ENCODE results near the gene INPP5A. TPM values are rescaled to one million over a fixed set of nuclear protein-coding genes. Genes with fewer than 3 reads are reported as not detected.

INPP5A gene
- total RNA-seq, 3 donors from 2014 or later: 5.8 to 8.8 (median 6.9) TPM

- Mint-ChIP-seq H3K27me3 (ENCODE audit: low read depth) (no peaks in the 10 kb centered on the region), H3K4me3 (no peak overlapping the region), H3K4me1 (ENCODE audit: low read depth) (peaks cover 28% of the 10 kb centered on the region), H3K9me3 (no peaks in the 10 kb centered on the region), H3K36me3 (ENCODE audit: insufficient read depth) (peaks cover 3% of the 10 kb centered on the region)
- no peak for ATAC-seq
- DNase-seq: no peak
Measured at GRCh38 chr10:132576671-132577349, 39.2 kb downstream of the INPP5A start.

- Mint-ChIP-seq H3K4me1 (ENCODE audit: low read depth) (peaks cover 29% of the 10 kb centered on the region), H3K9me3 (no peaks in the 10 kb centered on the region), H3K36me3 (ENCODE audit: insufficient read depth) (peaks cover 3% of the 10 kb centered on the region), H3K27me3 (ENCODE audit: low read depth) (no peaks in the 10 kb centered on the region), H3K4me3 (no peak overlapping the region)
- ATAC-seq (no peak), DNase-seq (no peak)
Measured at GRCh38 chr10:132577350-132578003, 39.9 kb downstream of the INPP5A start.

- Mint-ChIP-seq H3K36me3 (ENCODE audit: insufficient read depth) (peaks cover 7% of the 10 kb centered on the region), H3K9me3 (no peaks in the 10 kb centered on the region), H3K4me1 (ENCODE audit: low read depth) (peaks cover 37% of the 10 kb centered on the region), H3K27me3 (ENCODE audit: low read depth) (no peaks in the 10 kb centered on the region), H3K4me3 (no peak overlapping the region)
- ATAC-seq (no peak), DNase-seq (no peak)
Measured at GRCh38 chr10:132578287-132578951, 40.8 kb downstream of the INPP5A start.

- no peak overlapping the region for H3K4me3 Mint-ChIP-seq
Measured at GRCh38 chr10:132579027-132579859, 41.7 kb downstream of the INPP5A start.

GRCh38 chr10:132580143-132580542 lies 42.6 kb downstream of the INPP5A start:
- Mint-ChIP-seq H3K4me1 (ENCODE audit: low read depth) (peaks cover 37% of the 10 kb centered on the region), H3K9me3 (no peaks in the 10 kb centered on the region)
- no peak for ATAC-seq

More at GRCh38 chr10:132579027-132579859, 41.7 kb downstream of the INPP5A start:
- Mint-ChIP-seq H3K36me3 (ENCODE audit: insufficient read depth) (peaks cover 7% of the 10 kb centered on the region), H3K4me1 (ENCODE audit: low read depth) (peaks cover 41% of the 10 kb centered on the region), H3K27me3 (ENCODE audit: low read depth) (no peaks in the 10 kb centered on the region), H3K9me3 (no peaks in the 10 kb centered on the region)
- ATAC-seq: no peak
- DNase-seq: no peak

GRCh38 chr10:132580617-132581016 lies 43.0 kb downstream of the INPP5A start:
- H3K36me3 Mint-ChIP-seq (ENCODE audit: insufficient read depth): peaks cover 7% of the 10 kb centered on the region
- H3K4me1 Mint-ChIP-seq (ENCODE audit: low read depth): peaks cover 33% of the 10 kb centered on the region
- DNase-seq: no peak
- H3K27me3 Mint-ChIP-seq (ENCODE audit: low read depth): no peaks in the 10 kb centered on the region
- H3K4me3 Mint-ChIP-seq: no peak overlapping the region
- no peak for ATAC-seq
- H3K9me3 Mint-ChIP-seq: no peaks in the 10 kb centered on the region

More at GRCh38 chr10:132580143-132580542, 42.6 kb downstream of the INPP5A start:
- peaks cover 7% of the 10 kb centered on the region for H3K36me3 Mint-ChIP-seq (ENCODE audit: insufficient read depth)
- H3K27me3 Mint-ChIP-seq (ENCODE audit: low read depth): no peaks in the 10 kb centered on the region
- H3K4me3 Mint-ChIP-seq: no peak overlapping the region
- DNase-seq: no peak

GRCh38 chr10:132582137-132582536 lies 44.5 kb downstream of the INPP5A start:
- H3K4me1 Mint-ChIP-seq (ENCODE audit: low read depth): peaks cover 34% of the 10 kb centered on the region
- ATAC-seq: no peak
- H3K4me3 Mint-ChIP-seq: no peak overlapping the region
- no peak for DNase-seq
- peaks cover 10% of the 10 kb centered on the region for H3K36me3 Mint-ChIP-seq (ENCODE audit: insufficient read depth)
- no peaks in the 10 kb centered on the region for H3K9me3 Mint-ChIP-seq
- no peaks in the 10 kb centered on the region for H3K27me3 Mint-ChIP-seq (ENCODE audit: low read depth)

DNA sequence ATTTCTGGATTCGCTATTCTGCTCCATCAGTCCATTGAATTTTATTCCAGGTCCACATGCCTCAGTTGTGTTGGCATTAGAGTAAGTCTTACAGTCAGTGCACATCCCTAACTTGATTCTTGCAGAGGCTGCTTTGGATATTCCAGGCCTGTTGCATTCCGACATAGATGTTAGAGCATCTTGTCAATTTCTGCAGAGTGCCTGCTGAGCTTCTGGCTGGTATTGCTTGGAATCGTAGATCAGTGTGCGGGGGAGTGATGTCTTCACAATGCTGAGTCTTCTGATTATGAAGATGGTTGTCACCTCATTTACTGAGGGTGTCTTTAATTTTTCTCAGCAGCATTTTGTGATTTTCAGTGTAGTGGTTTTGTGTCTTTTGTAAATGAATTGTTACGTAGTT lies 45.2 kb downstream of the INPP5A start:
- no peak overlapping the region for H3K4me3 Mint-ChIP-seq
- DNase-seq: no peak
- H3K27me3 Mint-ChIP-seq (ENCODE audit: low read depth): no peaks in the 10 kb centered on the region
- H3K9me3 Mint-ChIP-seq: no peaks in the 10 kb centered on the region
- H3K4me1 Mint-ChIP-seq (ENCODE audit: low read depth): peaks cover 38% of the 10 kb centered on the region
- ATAC-seq: no peak
- H3K36me3 Mint-ChIP-seq (ENCODE audit: insufficient read depth): peaks cover 10% of the 10 kb centered on the region

GRCh38 chr10:132583456-132583855 lies 45.9 kb downstream of the INPP5A start:
- Mint-ChIP-seq H3K36me3 (ENCODE audit: insufficient read depth) (peaks cover 10% of the 10 kb centered on the region), H3K27me3 (ENCODE audit: low read depth) (no peaks in the 10 kb centered on the region), H3K9me3 (no peaks in the 10 kb centered on the region), H3K4me3 (no peak overlapping the region), H3K4me1 (ENCODE audit: low read depth) (peaks cover 40% of the 10 kb centered on the region)
- no peak for ATAC-seq
- no peak for DNase-seq

GRCh38 chr10:132584081-132584480 lies 46.5 kb downstream of the INPP5A start:
- ATAC-seq: no peak
- Mint-ChIP-seq H3K4me1 (ENCODE audit: low read depth) (peaks cover 41% of the 10 kb centered on the region), H3K4me3 (no peak overlapping the region)

DNA sequence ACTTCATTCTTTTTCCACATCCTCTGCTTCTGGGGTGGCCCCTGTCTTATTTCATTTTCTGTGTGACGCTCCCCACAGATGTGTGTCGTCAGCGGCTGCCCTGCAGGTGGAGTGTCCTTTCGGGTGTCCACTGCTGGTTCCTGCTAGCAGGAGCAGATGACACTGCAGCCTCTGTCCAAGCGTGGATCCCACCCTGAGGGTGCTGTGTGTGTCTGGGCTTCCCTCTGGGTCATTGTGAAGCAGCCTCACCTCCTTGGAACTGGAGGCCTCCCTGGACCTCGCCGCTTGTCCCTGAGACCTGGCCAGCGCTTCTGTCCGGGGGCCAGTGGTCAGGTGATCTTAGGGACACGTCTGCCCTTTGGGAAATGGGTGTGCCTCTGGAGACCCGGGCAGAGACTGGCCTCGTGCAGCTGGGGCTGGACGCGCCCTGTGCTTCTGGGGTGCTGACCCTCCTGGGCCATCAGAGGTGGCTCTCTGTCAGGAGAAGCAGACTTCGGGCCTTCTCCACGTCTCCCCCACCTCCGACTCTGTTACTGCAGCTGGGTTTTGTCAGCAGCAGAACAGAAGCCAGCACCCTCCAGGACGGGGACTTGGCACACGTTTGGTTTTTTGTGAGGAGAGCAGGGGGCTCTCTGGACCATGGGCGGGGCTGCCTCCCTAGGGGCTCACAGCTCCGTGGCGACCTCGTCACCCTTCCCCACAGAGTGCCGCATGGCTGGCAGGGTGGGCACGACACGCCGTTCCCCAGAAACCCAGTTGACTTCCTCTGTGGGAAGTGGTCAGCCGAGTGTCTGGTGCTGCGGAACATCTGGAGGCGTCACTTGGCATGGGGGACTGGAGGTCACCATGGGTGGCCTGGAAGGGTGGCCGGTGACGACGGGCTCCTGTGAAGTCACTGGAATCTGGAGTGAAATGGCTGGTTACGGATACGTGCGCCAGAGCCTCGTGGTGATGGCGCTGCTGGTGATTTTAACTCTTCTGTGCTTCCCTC lies 48.4 kb downstream of the INPP5A start:
- DNase-seq: no peak
- Mint-ChIP-seq H3K9me3 (no peaks in the 10 kb centered on the region), H3K4me3 (no peak overlapping the region), H3K4me1 (ENCODE audit: low read depth) (peaks cover 51% of the 10 kb centered on the region), H3K27me3 (ENCODE audit: low read depth) (no peaks in the 10 kb centered on the region), H3K36me3 (ENCODE audit: insufficient read depth) (peaks cover 10% of the 10 kb centered on the region)
- ATAC-seq: no peak

More at GRCh38 chr10:132584081-132584480, 46.5 kb downstream of the INPP5A start:
- H3K9me3 Mint-ChIP-seq: no peaks in the 10 kb centered on the region
- H3K27me3 Mint-ChIP-seq (ENCODE audit: low read depth): no peaks in the 10 kb centered on the region
- peaks cover 10% of the 10 kb centered on the region for H3K36me3 Mint-ChIP-seq (ENCODE audit: insufficient read depth)
- no peak for DNase-seq

DNA sequence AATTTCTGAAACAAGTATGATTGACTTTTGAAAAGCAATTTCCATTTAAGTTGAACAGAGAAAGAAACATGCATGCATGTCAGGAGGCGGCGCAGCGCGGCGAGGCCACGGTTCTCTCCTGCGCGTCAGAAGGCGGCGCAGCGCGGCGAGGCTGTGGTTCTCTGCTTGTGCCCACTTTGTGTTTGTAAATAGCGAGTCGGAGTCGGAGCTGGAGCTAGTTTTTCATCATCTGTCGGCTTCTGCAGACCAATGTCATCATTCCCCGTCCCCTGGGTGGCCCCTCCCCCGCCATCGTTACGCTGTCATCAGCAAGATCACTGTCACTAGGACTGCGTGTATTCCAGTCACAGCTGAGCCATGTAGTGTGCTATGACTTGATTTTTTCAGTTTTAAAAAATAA lies 49.2 kb downstream of the INPP5A start:
- Mint-ChIP-seq H3K4me3 (no peak overlapping the region), H3K4me1 (ENCODE audit: low read depth) (peaks cover 53% of the 10 kb centered on the region), H3K36me3 (ENCODE audit: insufficient read depth) (peaks cover 7% of the 10 kb centered on the region), H3K27me3 (ENCODE audit: low read depth) (no peaks in the 10 kb centered on the region), H3K9me3 (no peaks in the 10 kb centered on the region)
- DNase-seq (no peak), ATAC-seq (no peak)

GRCh38 chr10:132587175-132587574 lies 49.6 kb downstream of the INPP5A start:
- no peak for DNase-seq
- no peak for ATAC-seq
- Mint-ChIP-seq H3K36me3 (ENCODE audit: insufficient read depth) (peaks cover 7% of the 10 kb centered on the region), H3K9me3 (no peaks in the 10 kb centered on the region), H3K4me3 (no peak overlapping the region), H3K27me3 (ENCODE audit: low read depth) (no peaks in the 10 kb centered on the region), H3K4me1 (ENCODE audit: low read depth) (peaks cover 56% of the 10 kb centered on the region)
